IMR-90 (cell line): ENCODE results near the gene NNT. TPM values are rescaled to one million over a fixed set of nuclear protein-coding genes. Genes with fewer than 3 reads are reported as not detected.
A peak's percentile ranks its signal among the peaks of the same experiment; 100 is the strongest.

Experiments
- ATAC-seq: fragments of 200-7000 bp; cut with Tn5 transposase; 2 replicates; pipeline ENCODE4 v1.9.1; 2020; ENCODE audit warnings: low read depth, mild to moderate bottlenecking, moderate library complexity
- BruUV-seq: library from RNA; stranded (reverse); fragments of 400-500 nt; replicated peaks from 2 replicates; lab custom pipeline; 2021; lab: Mats Ljungman, UMichigan
- CTCF ChIA-PET: fragments of 300-600 bp; formaldehyde crosslinking; extraction: SDS; loops from one replicate; lab custom pipeline; 2021; ENCODE audit warnings: antibody characterized with exemption; lab: Yijun Ruan, JAX
- POLR2A ChIA-PET: fragments of 300-600 bp; sonication (Branson Sonifier 250); formaldehyde crosslinking; loops from one replicate; lab custom pipeline; 2022; ENCODE audit warnings: antibody characterized with exemption; ENCODE audit not compliant: unreplicated experiment; lab: Charles Lee
- DNase-seq: peaks from one replicate; pipeline ENCODE4 v3.0.0; 2013
- H2AFZ ChIP-seq: replicated peaks from 2 replicates; pipeline ENCODE3; 2013; ENCODE audit warnings: low read length, mild to moderate bottlenecking; ENCODE audit not compliant: poor library complexity
- H2AK5ac ChIP-seq: 2 replicates; pipeline ENCODE4 v1.6.1; 2013; ENCODE audit warnings: low read depth, low read length, inconsistent platforms
- H2AK9ac ChIP-seq: replicated peaks from 2 replicates; pipeline ENCODE3; 2013; ENCODE audit warnings: mild to moderate bottlenecking, low read depth, low read length, moderate library complexity; ENCODE audit not compliant: poor library complexity
- H2BK120ac ChIP-seq: 2 replicates; pipeline ENCODE4 v1.6.1; 2013; ENCODE audit warnings: low read depth, low read length, inconsistent platforms
- H2BK15ac ChIP-seq: 3 replicates; pipeline ENCODE4 v1.6.1; 2013; ENCODE audit warnings: low read depth, low read length, inconsistent platforms
- H2BK20ac ChIP-seq: 2 replicates; pipeline ENCODE4 v1.6.1; 2013; ENCODE audit warnings: low read depth, mild to moderate bottlenecking, inconsistent platforms, low read length, moderate library complexity
- H2BK5ac ChIP-seq: 2 replicates; pipeline ENCODE4 v1.6.1; 2013; ENCODE audit warnings: mild to moderate bottlenecking, low read depth, low read length, inconsistent platforms; ENCODE audit not compliant: poor library complexity, severe bottlenecking
- H3K14ac ChIP-seq: replicated peaks from 2 replicates; pipeline ENCODE4 v1.6.1; 2013; ENCODE audit warnings: low read depth, low read length, inconsistent platforms
- H3K18ac ChIP-seq: 2 replicates; pipeline ENCODE4 v1.6.1; 2013; ENCODE audit warnings: low read depth, low read length, control low read depth
- H3K23ac ChIP-seq: 2 replicates; pipeline ENCODE4 v1.6.1; 2013; ENCODE audit warnings: low read depth, low read length, inconsistent platforms
- H3K27ac ChIP-seq: 2 replicates; pipeline ENCODE4 v1.5.1; 2013; ENCODE audit warnings: mild to moderate bottlenecking, control low read depth, low read length; ENCODE audit not compliant: insufficient read depth
- H3K27me3 ChIP-seq: 2 replicates; pipeline ENCODE4 v1.6.1; 2013; ENCODE audit warnings: low read length; ENCODE audit not compliant: control insufficient read depth, insufficient read depth
- H3K36me3 ChIP-seq: 2 replicates; pipeline ENCODE4 v1.6.1; 2013; ENCODE audit warnings: low read length, mixed read lengths; ENCODE audit not compliant: control insufficient read depth, insufficient read depth
- H3K4ac ChIP-seq: 2 replicates; pipeline ENCODE4 v1.6.1; 2013; ENCODE audit warnings: low read depth, low read length, inconsistent platforms
- H3K4me1 ChIP-seq: 2 replicates; pipeline ENCODE4 v1.6.1; 2013; ENCODE audit warnings: low read length, mixed read lengths; ENCODE audit not compliant: control insufficient read depth, insufficient read depth
- H3K4me2 ChIP-seq: 2 replicates; pipeline ENCODE4 v1.6.1; 2013; ENCODE audit warnings: low read depth, mild to moderate bottlenecking, control low read depth, low read length, moderate library complexity
- H3K4me3 ChIP-seq: 2 replicates; pipeline ENCODE4 v1.5.1; 2013; ENCODE audit warnings: low read depth, mild to moderate bottlenecking, control low read depth, low read length, moderate library complexity; ENCODE audit not compliant: insufficient read depth
- H3K56ac ChIP-seq: 2 replicates; pipeline ENCODE4 v1.6.1; 2013; ENCODE audit warnings: low read length, inconsistent platforms; ENCODE audit not compliant: insufficient read depth; ENCODE audit errors: extremely low read depth
- H3K79me1 ChIP-seq, 2 experiments: 2 replicates each; pipeline ENCODE4 v1.6.1; 2013; ENCODE audit warnings: low read length in 2 of 2, inconsistent platforms in 1 of 2, low read depth in 1 of 2
- H3K9ac ChIP-seq: 2 replicates; pipeline ENCODE4 v1.6.1; 2013; ENCODE audit warnings: low read depth, low read length, control low read depth
- H3K9me1 ChIP-seq: 2 replicates; pipeline ENCODE4 v1.6.1; 2013; ENCODE audit warnings: low read length, inconsistent platforms; ENCODE audit not compliant: insufficient read depth
- H3K9me3 ChIP-seq: 2 replicates; pipeline ENCODE4 v1.6.1; 2013; ENCODE audit warnings: low read length; ENCODE audit not compliant: control insufficient read depth, insufficient read depth
- H4K20me1 ChIP-seq: 2 replicates; pipeline ENCODE4 v1.6.1; 2013; ENCODE audit warnings: low read length, inconsistent platforms; ENCODE audit not compliant: insufficient read depth
- H4K5ac ChIP-seq: 2 replicates; pipeline ENCODE4 v1.6.1; 2013; ENCODE audit warnings: mild to moderate bottlenecking, low read depth, low read length, control low read depth
- H4K8ac ChIP-seq, 2 experiments: 2 replicates each; pipeline ENCODE4 v1.6.1; 2013; ENCODE audit warnings: low read depth in 2 of 2, low read length in 2 of 2, control low read depth in 1 of 2, inconsistent platforms in 1 of 2
- H4K91ac ChIP-seq: 2 replicates; pipeline ENCODE4 v1.6.1; 2013; ENCODE audit warnings: low read depth, low read length, inconsistent platforms; ENCODE audit not compliant: insufficient read depth
- BHLHE40 ChIP-seq: fragments of 150-350 bp; IDR thresholded peaks from 2 replicates; pipeline ENCODE4 v1.6.1; 2016; ENCODE audit warnings: mild to moderate bottlenecking, low read depth, low read length
- CEBPB ChIP-seq: IDR thresholded peaks from 2 replicates; pipeline ENCODE4 v1.6.1; 2012; ENCODE audit warnings: low read depth, low read length, improper control_type of control experiment
- CHD1 ChIP-seq: IDR thresholded peaks from 2 replicates; pipeline ENCODE4 v1.6.1; 2012; ENCODE audit warnings: low read depth, low read length, improper control_type of control experiment
- CTCF ChIP-seq: conservative IDR thresholded peaks from 2 replicates; pipeline ENCODE4 v1.5.1; 2012; ENCODE audit warnings: mild to moderate bottlenecking, low read depth, low read length, improper control_type of control experiment
- FOS ChIP-seq: fragments of 150-350 bp; IDR thresholded peaks from 2 replicates; pipeline ENCODE4 v1.6.1; 2016; ENCODE audit warnings: low read depth, low read length
- MAZ ChIP-seq: IDR thresholded peaks from 2 replicates; pipeline ENCODE4 v1.6.1; 2012; ENCODE audit warnings: low read depth, mild to moderate bottlenecking, low read length, improper control_type of control experiment, moderate library complexity, borderline replicate concordance
- MXI1 ChIP-seq: IDR thresholded peaks from 2 replicates; pipeline ENCODE4 v1.6.1; 2012; ENCODE audit warnings: low read depth, mild to moderate bottlenecking, low read length, moderate library complexity, borderline replicate concordance
- NFE2L2 ChIP-seq: fragments of 150-350 bp; IDR thresholded peaks from 2 replicates; pipeline ENCODE4 v1.6.1; 2016; ENCODE audit warnings: low read depth, mild to moderate bottlenecking, low read length
- RAD21 ChIP-seq: IDR thresholded peaks from 2 replicates; pipeline ENCODE4 v1.6.1; 2012; ENCODE audit warnings: low read length, improper control_type of control experiment
- RCOR1 ChIP-seq: IDR thresholded peaks from 2 replicates; pipeline ENCODE4 v1.6.1; 2012; ENCODE audit warnings: mild to moderate bottlenecking, low read length, improper control_type of control experiment; ENCODE audit not compliant: insufficient replicate concordance
- RFX5 ChIP-seq: IDR thresholded peaks from 2 replicates; pipeline ENCODE4 v1.8.0; 2012; ENCODE audit warnings: low read depth, mild to moderate bottlenecking, low read length, moderate library complexity
- SMC3 ChIP-seq: fragments of 150-350 bp; IDR thresholded peaks from 2 replicates; pipeline ENCODE4 v1.6.1; 2016; ENCODE audit warnings: low read depth, mild to moderate bottlenecking, antibody characterized with exemption, low read length, moderate library complexity
- USF2 ChIP-seq: fragments of 150-350 bp; IDR thresholded peaks from 2 replicates; pipeline ENCODE4 v1.6.1; 2017; ENCODE audit warnings: mild to moderate bottlenecking, antibody characterized with exemption, low read length, low read depth
- WGBS, 2 experiments: methylation state at CpG; one replicate each; pipeline versions ENCODE4 v1.1.5 to v1.1.7; 2013; ENCODE audit warnings: missing lambda C conversion rate in 2 of 2; ENCODE audit not compliant: insufficient read length in 1 of 2; ENCODE audit errors: extremely low coverage in 2 of 2; 5-methylcytosine and 5-hydroxymethylcytosine counted together
- dilution Hi-C: fragments of 300-500 bp; cut with HindIII; formaldehyde crosslinking; loops from one replicate; pipeline ENCODE4 v1.14.3; 2018; ENCODE audit warnings: low sequenced_read_pairs; ENCODE audit not compliant: unreplicated experiment
- in situ Hi-C: fragments of 300-500 bp; cut with MboI; formaldehyde crosslinking; loops from 3 replicates; pipeline ENCODE4 v1.14.3; 2019; ENCODE audit warnings: low sequenced_read_pairs, inconsistent platforms, mixed read lengths
- intact Hi-C: fragments of 100-400 bp; cut with micrococcal nuclease; formaldehyde crosslinking; loops from 2 replicates; pipeline ENCODE4 v1.10.0; 2022
- polyA plus RNA-seq, 3 experiments: library from polyadenylated mRNA; depleted of rRNA; stranded (reverse); fragments of >200 nt; gene quantifications; 2 replicates each; pipeline ENCODE4 v1.2.3, GENCODE V29; 2012; ENCODE audit warnings: low replicate concordance in 1 of 3
- total RNA-seq: library from RNA; depleted of rRNA; stranded (reverse); fragments of >200 nt; gene quantifications from 2 replicates; pipeline ENCODE4 v1.2.3, GENCODE V29; 2012

Gene NNT
- total and polyA plus RNA-seq, 2 of the 4 experiments (the other 2 are of a cell fraction), result 23.1 to 57.2 TPM

GRCh38 chr5:43731573-43731972 is 128.6 kb downstream of the NNT start:
- no CpG with 5 or more reads among the region's 1 CpG for WGBS, 2 experiments
- peaks cover 1% of the 10 kb centered on the region; the same call in 1 of the 2 replicates for H3K4me1 ChIP-seq
- H3K9ac ChIP-seq, result no peak overlapping the region
- no peak overlapping the region for H2AK9ac ChIP-seq
- CTCF ChIA-PET, result interaction anchor here (0.6 to 3.5 kb wide), 4 partner anchors 90 to 1050 kb away, joined by 3 to 16 read pairs (median 4); no protein-coding TSS in a partner anchor
- H2BK5ac ChIP-seq, result no peak overlapping the region
- H3K9me3 ChIP-seq, result no peaks in the 10 kb centered on the region
- H3K18ac ChIP-seq, result no peak overlapping the region
- no peak overlapping the region for H3K4me3 ChIP-seq
- H4K8ac ChIP-seq, result no peak overlapping the region
- no peak overlapping the region for H3K23ac ChIP-seq
- intact Hi-C loops, result loop anchor here (5.0 kb wide), 2 partner anchors 69 to 266 kb away; no protein-coding TSS in a partner anchor
- in situ Hi-C loops, result loop anchor here (25.0 kb wide), 1 partner anchor 1056 kb away; no protein-coding TSS in a partner anchor
- H2BK120ac ChIP-seq, result peak overlapping the region; percentile 32
- no peak overlapping the region for H2AFZ ChIP-seq
- no peak overlapping the region for H4K91ac ChIP-seq
- H3K9me1 ChIP-seq, result no peaks in the 10 kb centered on the region
- H2BK15ac ChIP-seq, result no peak overlapping the region
- H4K20me1 ChIP-seq, result no peaks in the 10 kb centered on the region
- POLR2A ChIA-PET, result no interaction called here
- dilution Hi-C loops, result no loop called here
- no peak overlapping the region for H3K27ac ChIP-seq
- no peak overlapping the region for H3K14ac ChIP-seq
- H3K79me1 ChIP-seq, result no peaks in the 10 kb centered on the region
- no peak overlapping the region for H3K4ac ChIP-seq
- no peak for ATAC-seq
- no TSS peak for BruUV-seq
- no peak overlapping the region for H2BK20ac ChIP-seq
- H2AK5ac ChIP-seq, result no peak overlapping the region
- no peaks in the 10 kb centered on the region for H3K36me3 ChIP-seq
- H3K4me2 ChIP-seq, result no peak overlapping the region
- H4K5ac ChIP-seq, result no peak overlapping the region; the same call in 1 of the 2 replicates
- H3K56ac ChIP-seq, result no peak overlapping the region
- TF ChIP-seq RFX5 (no peak), NFE2L2 (no peak), CTCF (no peak), BHLHE40 (no peak), RCOR1 (no peak), CHD1 (no peak), MAZ (no peak), CEBPB (no peak), RAD21 (no peak), MXI1 (no peak), USF2 (no peak), SMC3 (no peak), FOS (no peak)
- DNase-seq, result no peak
- H3K27me3 ChIP-seq, result no peaks in the 10 kb centered on the region
